GM12892 (cell line): ENCODE results near the gene PLSCR1.

ENCODE experiments used
- POLR2A ChIP-seq: IDR thresholded peaks from 2 replicates; pipeline ENCODE4 v1.6.1; 2011; ENCODE audit warnings: low read depth, low read length, control low read depth
- POLR2AphosphoS5 ChIP-seq: IDR thresholded peaks from 2 replicates; pipeline ENCODE4 v1.6.1; 2011; ENCODE audit warnings: low read depth, low read length, control low read depth

GRCh38 chr3:146581951-146582467 lies 37.6 kb upstream of the PLSCR1 start:
- TF ChIP-seq POLR2A, result no peak
- TF ChIP-seq POLR2AphosphoS5, result no peak
